ENCODE measurements around the gene BTN3A1. TPM values are rescaled to one million over a fixed set of nuclear protein-coding genes. Genes with fewer than 3 reads are reported as not detected.
"Not testable (repeated sequence)": the region's sequence is repeated elsewhere in the genome, so short reads cannot be mapped to it uniquely, and the experiment has no call there.

Gene BTN3A1
- 10 to 100 TPM; 12.3 to 29.3 (median 16.6) TPM for total RNA-seq

DNA sequence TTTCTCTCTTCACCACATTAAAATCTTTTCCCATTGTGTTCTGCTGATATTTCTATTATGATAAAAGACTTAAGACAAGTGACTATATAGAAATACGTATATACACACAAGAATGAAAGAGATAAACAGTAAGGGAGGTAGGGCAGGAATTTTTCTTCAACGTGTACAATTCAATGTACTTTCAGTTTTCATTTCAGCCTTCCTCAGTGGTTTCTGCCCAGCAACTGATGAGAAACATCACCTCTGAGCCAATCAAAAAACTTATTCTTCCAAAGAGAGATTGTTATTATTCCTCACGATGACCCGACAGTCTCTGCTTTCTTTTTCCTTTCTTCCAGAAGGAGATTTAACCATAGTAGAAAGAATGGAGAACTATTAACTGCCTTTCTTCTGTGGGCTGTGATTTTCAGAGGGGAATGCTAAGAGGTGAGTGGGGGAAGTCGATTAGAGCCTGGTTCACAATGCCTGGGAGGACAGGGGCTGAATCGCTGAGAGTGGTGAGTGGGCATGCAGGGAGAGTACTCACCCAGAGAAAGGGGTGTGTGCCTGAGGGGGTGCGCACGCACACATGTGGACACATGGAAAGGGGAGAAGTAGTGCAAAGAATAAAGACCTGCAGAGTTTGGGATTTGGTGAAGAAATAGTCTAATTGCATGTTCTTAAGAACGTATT, at the start of gene BTN3A1:
Gene BTN3A1, plus strand, starts transcription at position 289 of the 672 bp plus-strand sequence. CDS start 3,289 bp downstream, outside the sequence.
- H3K36me3 ChIP-seq: peaks cover 0 to 17% (median 0%) of the 10 kb centered on the region in 3 donors
- H3K9me3 ChIP-seq: no peaks in the 10 kb centered on the region
- DNase-seq (ENCODE audit: low spot score in 2 of 2): peak in 1 of 2 donors; percentile 87
- H3K4me3 ChIP-seq: peak within 1 kb of the TSS; percentile 43 to 61 (median 54)
- H3K4me1 ChIP-seq: peaks cover 0 to 38% (median 15%) of the 10 kb centered on the region in 4 donors
- peak within 1 kb of the TSS; percentile 82 to 94 (median 86) for H3K27ac ChIP-seq
- TF ChIP-seq, protein P1, sequence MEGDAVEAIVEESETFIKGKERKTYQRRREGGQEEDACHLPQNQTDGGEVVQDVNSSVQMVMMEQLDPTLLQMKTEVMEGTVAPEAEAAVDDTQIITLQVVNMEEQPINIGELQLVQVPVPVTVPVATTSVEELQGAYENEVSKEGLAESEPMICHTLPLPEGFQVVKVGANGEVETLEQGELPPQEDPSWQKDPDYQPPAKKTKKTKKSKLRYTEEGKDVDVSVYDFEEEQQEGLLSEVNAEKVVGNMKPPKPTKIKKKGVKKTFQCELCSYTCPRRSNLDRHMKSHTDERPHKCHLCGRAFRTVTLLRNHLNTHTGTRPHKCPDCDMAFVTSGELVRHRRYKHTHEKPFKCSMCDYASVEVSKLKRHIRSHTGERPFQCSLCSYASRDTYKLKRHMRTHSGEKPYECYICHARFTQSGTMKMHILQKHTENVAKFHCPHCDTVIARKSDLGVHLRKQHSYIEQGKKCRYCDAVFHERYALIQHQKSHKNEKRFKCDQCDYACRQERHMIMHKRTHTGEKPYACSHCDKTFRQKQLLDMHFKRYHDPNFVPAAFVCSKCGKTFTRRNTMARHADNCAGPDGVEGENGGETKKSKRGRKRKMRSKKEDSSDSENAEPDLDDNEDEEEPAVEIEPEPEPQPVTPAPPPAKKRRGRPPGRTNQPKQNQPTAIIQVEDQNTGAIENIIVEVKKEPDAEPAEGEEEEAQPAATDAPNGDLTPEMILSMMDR (IDR thresholded peaks at IDR 0.05): no peak
- peak in 1 of 2 donors; percentile 27 for TF ChIP-seq POLR2A (IDR thresholded peaks at IDR 0.05)
- TF ChIP-seq EP300 (IDR thresholded peaks at IDR 0.05): peak in 1 of 2 donors; percentile 53
- no peaks in the 10 kb centered on the region for H3K27me3 ChIP-seq
- WGBS, 2 donors: 1% methylated on average over 9 of the region's 9 CpGs

- DNase-seq (ENCODE audit: low spot score in 2 of 2): no peak
- no peak overlapping the region for H3K4me3 ChIP-seq
- no peaks in the 10 kb centered on the region for H3K4me1 ChIP-seq
- WGBS, 2 donors: 86 to 89% methylated on average over 7 of the region's 7 CpGs
- H3K9me3 ChIP-seq: no peaks in the 10 kb centered on the region
- H3K27me3 ChIP-seq: no peaks in the 10 kb centered on the region
- no peak overlapping the region for H3K27ac ChIP-seq
- TF ChIP-seq, protein P1 (IDR thresholded peaks at IDR 0.05): no peak
- TF ChIP-seq POLR2A (IDR thresholded peaks at IDR 0.05) (no peak), EP300 (IDR thresholded peaks at IDR 0.05) (no peak)
- H3K36me3 ChIP-seq: no peaks in the 10 kb centered on the region
Measured at GRCh38 chr6:26352315-26352714, 49.8 kb upstream of the BTN3A1 start.

DNA sequence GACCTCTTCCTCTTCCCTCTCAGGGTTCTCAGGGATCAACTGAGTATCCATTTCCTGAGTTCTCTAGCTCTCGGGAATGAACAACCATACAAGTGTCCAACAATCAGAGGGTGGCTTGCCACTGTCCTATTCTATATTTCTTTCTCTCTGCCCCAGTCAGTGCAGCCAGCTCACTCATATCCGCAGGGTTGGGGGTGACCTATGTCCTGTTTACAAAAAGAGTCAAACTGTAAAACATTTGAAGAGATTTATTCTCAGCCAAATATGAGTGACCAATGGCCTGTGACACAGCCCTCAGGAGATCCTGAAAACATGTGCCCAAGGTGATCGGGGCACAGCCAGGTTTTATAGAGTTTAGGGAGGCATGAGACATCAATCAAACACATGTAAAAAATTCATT, 47.9 kb upstream of the BTN3A1 start:
- no peak for DNase-seq (ENCODE audit: low spot score in 2 of 2)
- Histone ChIP-seq H3K27ac (no peak overlapping the region), H3K4me1 (no peaks in the 10 kb centered on the region), H3K36me3 (no peaks in the 10 kb centered on the region), H3K9me3 (no peaks in the 10 kb centered on the region), H3K4me3 (no peak overlapping the region), H3K27me3 (no peaks in the 10 kb centered on the region)
- 73 to 93% methylated on average over 3 of the region's 3 CpGs for WGBS, 2 donors
- TF ChIP-seq POLR2A (IDR thresholded peaks at IDR 0.05) (no peak), EP300 (IDR thresholded peaks at IDR 0.05) (no peak)
- TF ChIP-seq, protein P1 (IDR thresholded peaks at IDR 0.05): no peak

GRCh38 chr6:26355366-26355765, 46.7 kb upstream of the BTN3A1 start:
- H3K27ac ChIP-seq: no peak overlapping the region
- DNase-seq (ENCODE audit: low spot score in 2 of 2): no peak
- H3K4me3 ChIP-seq: no peak overlapping the region
- H3K9me3 ChIP-seq: no peaks in the 10 kb centered on the region
- no peaks in the 10 kb centered on the region for H3K27me3 ChIP-seq
- H3K36me3 ChIP-seq: no peaks in the 10 kb centered on the region
- TF ChIP-seq EP300 (IDR thresholded peaks at IDR 0.05): no peak
- TF ChIP-seq, protein P1 (IDR thresholded peaks at IDR 0.05): no peak
- no peak for TF ChIP-seq POLR2A (IDR thresholded peaks at IDR 0.05)
- H3K4me1 ChIP-seq: no peaks in the 10 kb centered on the region

DNA sequence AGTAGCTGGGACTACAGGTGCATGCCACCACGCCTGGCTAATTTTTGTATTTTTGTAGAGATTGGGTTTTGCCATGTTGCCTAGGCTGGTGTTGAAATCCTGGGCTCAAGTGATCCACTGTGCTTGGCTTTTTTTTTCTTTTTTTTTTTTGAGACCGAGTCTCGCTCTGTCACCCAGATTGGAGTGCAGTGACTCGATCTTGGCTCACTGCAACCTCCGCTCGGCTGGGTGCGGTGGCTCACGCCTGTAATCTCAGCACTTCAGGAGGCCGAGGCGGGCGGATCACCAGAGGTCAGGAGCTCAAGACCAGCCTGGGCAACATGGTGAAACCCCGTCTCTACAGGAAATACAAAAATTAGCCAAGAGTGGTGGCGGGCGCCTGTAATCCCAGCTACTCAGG, 44.5 kb upstream of the BTN3A1 start:
- not testable (repeated sequence) for H3K27me3 ChIP-seq; H3K4me1 ChIP-seq; H3K4me3 ChIP-seq; H3K36me3 ChIP-seq; DNase-seq (ENCODE audit: low spot score in 2 of 2); H3K9me3 ChIP-seq; H3K27ac ChIP-seq
- 95 to 96% methylated on average over 14 of the region's 14 CpGs for WGBS, 2 donors

Measured in tibial nerve (tissue), 4 donors.